Measurements from ENCODE around the gene KRTAP10-3. TPM values are rescaled to one million over a fixed set of nuclear protein-coding genes. Genes with fewer than 3 reads are reported as not detected.

Gene KRTAP10-3
- total and polyA plus RNA-seq, 9 of the 15 experiments (the other 6 are each of a cell fraction or from before 2014, with no cell fraction given) = not detected

- Histone ChIP-seq H3K79me2 (ENCODE audit: control insufficient read depth, insufficient read depth, low read length) (no peaks in the 10 kb centered on the region), H2AFZ (ENCODE audit: low read depth, low read length) (no peak overlapping the region), H3K27me3 (ENCODE audit: control insufficient read depth in 2 of 2, insufficient read depth in 2 of 2, low read length in 2 of 2) (peaks cover 5 to 31% of the 10 kb centered on the region in 2 experiments; a peak in 4 of 5 replicates), H3K4me3 (no peak overlapping the region), H3K9ac (ENCODE audit: insufficient read depth in 1 of 2, low read depth in 2 of 2, low read length in 2 of 2) (no peak overlapping the region), H3K4me2 (ENCODE audit: insufficient read depth, low read length) (no peak overlapping the region), H3K4me1 (replicated peaks in 1 of 2; ENCODE audit: control insufficient read depth in 2 of 2, insufficient read depth in 2 of 2, low read length in 2 of 2) (peaks cover 0 to 5% of the 10 kb centered on the region in 2 experiments; a peak in 2 of 5 replicates), H4K20me1 (replicated peaks; ENCODE audit: control insufficient read depth, insufficient read depth, low read length) (no peaks in the 10 kb centered on the region), H3K27ac (ENCODE audit: extremely low read depth, low read depth, low read length) (no peak overlapping the region), H3K9me1 (ENCODE audit: control insufficient read depth, insufficient read depth, low read length) (no peaks in the 10 kb centered on the region), H3K36me3 (ENCODE audit: control insufficient read depth, insufficient read depth, low read length) (no peaks in the 10 kb centered on the region), H3K9me3 (replicated peaks; ENCODE audit: control insufficient read depth, insufficient read depth, low read depth, low read length) (no peaks in the 10 kb centered on the region)
- POLR2A ChIA-PET = interaction anchor here (0.6 to 0.9 kb wide), 3 partner anchors 9 to 35 kb away, joined by 3 to 4 read pairs (median 3); no protein-coding TSS in a partner anchor
- FAIRE-seq (no peak), ATAC-seq (no peak), DNase-seq (ENCODE audit: extremely low read depth in 1 of 4, low spot score in 3 of 4) (no peak)
- in situ Hi-C loops (cut with MboI) (no loop called here), intact Hi-C loops (cut with micrococcal nuclease) (no loop called here)
- CTCF ChIA-PET (ENCODE audit: low intra/inter-chr PET ratio) = no interaction called here
- TF ChIP-seq, protein P1, sequence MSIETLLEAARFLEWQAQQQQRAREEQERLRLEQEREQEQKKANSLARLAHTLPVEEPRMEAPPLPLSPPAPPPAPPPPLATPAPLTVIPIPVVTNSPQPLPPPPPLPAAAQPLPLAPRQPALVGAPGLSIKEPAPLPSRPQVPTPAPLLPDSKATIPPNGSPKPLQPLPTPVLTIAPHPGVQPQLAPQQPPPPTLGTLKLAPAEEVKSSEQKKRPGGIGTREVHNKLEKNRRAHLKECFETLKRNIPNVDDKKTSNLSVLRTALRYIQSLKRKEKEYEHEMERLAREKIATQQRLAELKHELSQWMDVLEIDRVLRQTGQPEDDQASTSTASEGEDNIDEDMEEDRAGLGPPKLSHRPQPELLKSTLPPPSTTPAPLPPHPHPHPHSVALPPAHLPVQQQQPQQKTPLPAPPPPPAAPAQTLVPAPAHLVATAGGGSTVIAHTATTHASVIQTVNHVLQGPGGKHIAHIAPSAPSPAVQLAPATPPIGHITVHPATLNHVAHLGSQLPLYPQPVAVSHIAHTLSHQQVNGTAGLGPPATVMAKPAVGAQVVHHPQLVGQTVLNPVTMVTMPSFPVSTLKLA (conservative IDR thresholded peaks at IDR 0.05) = no peak
- TF ChIP-seq MYBL2 (IDR thresholded peaks at IDR 0.05; ENCODE audit: low read depth) = no peak
- no peak for TF ChIP-seq MYBL2 (CRISPR knock-in tag; IDR thresholded peaks at IDR 0.05; ENCODE audit: borderline replicate concordance)
- TF ChIP-seq HDGF (IDR thresholded peaks at IDR 0.05) = no peak
- no peak for TF ChIP-seq NBN (IDR thresholded peaks at IDR 0.05; ENCODE audit: low read depth)
- no peak for TF ChIP-seq JUN (IDR thresholded peaks at IDR 0.05; ENCODE audit: borderline replicate concordance, low read depth, low read length)
- no peak for TF ChIP-seq JUN (CRISPR knock-in tag; IDR thresholded peaks at IDR 0.05; ENCODE audit: borderline replicate concordance)
- no peak for TF ChIP-seq ZNF23 (CRISPR knock-in tag; IDR thresholded peaks at IDR 0.05)
- TF ChIP-seq CTBP1 (IDR thresholded peaks at IDR 0.05; ENCODE audit: borderline replicate concordance) = no peak
- no peak for TF ChIP-seq TCF7L2 (IDR thresholded peaks at IDR 0.05; ENCODE audit: low read depth, low read length)
- no peak for TF ChIP-seq CBX8 (IDR thresholded peaks at IDR 0.05; ENCODE audit: borderline replicate concordance, extremely low read depth, low read depth, low read length, poor library complexity, severe bottlenecking)
- no peak for TF ChIP-seq GABPA (tag; conservative IDR thresholded peaks at IDR 0.05; ENCODE audit: low read depth)
- no peak for TF ChIP-seq NELFE (IDR thresholded peaks at IDR 0.05; ENCODE audit: insufficient read depth, insufficient read length)
- no peak for TF ChIP-seq DACH1 (IDR thresholded peaks at IDR 0.05; ENCODE audit: partially characterized antibody)
- no peak for TF ChIP-seq PCBP2 (IDR thresholded peaks at IDR 0.05; ENCODE audit: low read depth, low read length, poor library complexity, severe bottlenecking)
- no peak for TF ChIP-seq ZNF280A (IDR thresholded peaks at IDR 0.05; ENCODE audit: low read depth, partially characterized antibody)
- TF ChIP-seq CCNT2 (IDR thresholded peaks at IDR 0.05; ENCODE audit: borderline replicate concordance, extremely low read depth, insufficient read length, low read depth, low read length) = no peak
- WGBS (ENCODE audit: insufficient coverage, low coverage, missing lambda C conversion rate) = 3% methylated on average over 11 of the region's 11 CpGs
- no TSS peak for BruUV-seq (replicated peaks)
These were observed 17.8 kb downstream of the KRTAP10-3 start for GRCh38 chr21:44540741-44541288.
